GM19035 (cell line): Measurements from ENCODE around the gene OMP.

ENCODE experiments used
- ATAC-seq: cut with Tn5 transposase; IDR thresholded peaks from one replicate; pipeline ENCODE4 v1.9.1; 2021; ENCODE audit not compliant: unreplicated experiment

The OMP gene

DNA sequence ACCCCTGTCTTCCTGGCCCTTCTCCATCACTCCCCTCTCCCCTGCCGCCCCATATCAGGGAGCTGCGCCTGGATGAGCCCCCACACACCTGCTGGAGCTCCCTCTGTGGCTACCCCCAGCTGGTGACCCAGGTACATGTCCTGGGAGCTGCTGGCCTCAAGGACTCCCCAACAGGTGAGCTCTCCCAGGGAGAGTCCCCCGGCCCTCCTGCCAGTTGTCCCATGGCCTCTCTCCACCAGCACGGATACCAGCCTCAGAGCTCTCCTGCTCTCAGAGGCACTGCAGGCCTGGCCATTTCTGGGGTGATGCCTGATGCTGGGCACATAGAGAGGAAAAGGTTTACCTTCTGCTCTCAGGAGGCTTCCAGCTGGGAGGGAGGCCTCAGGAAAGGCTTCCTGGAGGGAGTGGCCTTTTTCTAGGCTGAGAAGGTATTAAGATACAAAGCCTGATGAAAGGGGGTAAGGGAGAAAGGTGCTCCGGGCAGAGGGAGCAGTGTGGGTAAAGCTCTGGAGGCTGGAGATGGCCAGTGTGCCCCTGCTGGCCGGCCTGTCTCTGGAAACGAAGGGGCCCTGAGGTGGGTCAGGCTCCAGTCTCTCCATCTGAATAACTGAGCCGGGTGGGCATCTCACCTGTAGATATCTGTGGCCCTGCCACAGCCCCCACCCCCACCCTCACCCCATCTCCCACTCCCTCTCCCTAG, 19.4 kb downstream of the OMP start:
- ATAC-seq = no peak

DNA sequence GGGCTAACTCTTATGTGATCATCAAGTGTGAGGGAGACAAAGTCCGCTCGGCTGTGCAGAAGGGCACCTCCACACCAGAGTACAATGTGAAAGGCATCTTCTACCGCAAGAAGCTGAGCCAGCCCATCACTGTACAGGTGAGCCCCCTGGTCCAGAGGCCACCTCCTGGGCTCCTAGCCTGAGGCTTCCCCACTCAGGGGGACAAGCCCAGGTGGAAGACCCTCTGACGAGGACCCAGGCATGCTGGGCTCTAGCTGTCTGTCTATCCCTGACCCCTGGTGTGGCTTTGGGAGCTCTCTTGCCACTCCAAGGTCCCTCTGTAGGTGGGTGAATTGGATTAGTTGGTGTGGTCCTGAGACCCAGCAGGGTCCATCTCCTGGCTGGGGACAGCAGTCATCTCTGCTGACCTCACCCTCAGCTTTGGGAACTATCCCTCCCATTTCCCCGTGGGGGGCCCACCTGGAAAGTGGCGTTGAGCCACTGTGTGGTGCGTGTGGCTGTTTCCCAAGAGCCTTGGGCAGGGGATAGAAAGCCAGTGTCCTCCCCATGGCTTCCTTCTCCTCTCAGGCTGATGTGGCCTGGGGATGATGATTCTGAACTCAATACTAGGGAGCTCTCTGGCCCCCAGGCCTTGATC, 20.1 kb downstream of the OMP start:
- no peak for ATAC-seq

DNA sequence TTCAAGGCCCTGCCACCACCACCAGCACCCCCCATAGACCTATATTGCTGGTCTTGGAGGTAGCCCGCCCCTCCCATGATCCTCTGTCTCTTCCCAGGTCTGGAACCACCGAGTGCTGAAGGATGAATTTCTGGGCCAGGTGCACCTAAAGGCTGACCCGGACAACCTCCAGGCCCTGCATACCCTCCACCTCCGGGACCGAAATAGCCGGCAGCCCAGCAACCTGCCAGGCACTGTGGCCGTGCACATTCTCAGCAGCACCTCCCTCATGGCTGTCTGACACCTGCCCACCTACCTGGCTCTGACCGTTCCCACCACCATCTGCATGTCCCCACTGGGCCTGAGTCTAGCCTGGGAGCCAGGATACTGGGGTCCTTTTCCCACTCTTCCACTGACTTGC, 21.0 kb downstream of the OMP start:
- no peak for ATAC-seq

DNA sequence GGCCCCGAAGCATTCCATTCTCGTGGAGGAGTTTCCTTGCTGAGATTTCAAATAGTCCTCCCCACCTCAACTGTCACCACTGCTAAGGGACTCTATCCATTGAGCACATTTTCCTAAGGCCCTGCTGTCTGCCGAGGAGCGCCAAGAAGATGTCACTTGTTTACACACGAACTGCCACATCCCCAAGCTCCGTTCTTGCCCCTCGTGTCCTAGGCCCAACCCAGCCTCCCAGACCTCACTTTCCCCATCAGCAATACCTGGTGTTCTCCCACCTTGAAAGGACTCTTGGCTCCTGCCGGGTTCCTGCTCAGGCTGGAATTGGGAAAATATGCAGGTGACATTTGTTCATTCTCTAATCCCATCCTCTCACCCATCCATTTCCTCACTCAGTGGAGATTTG, 21.4 kb downstream of the OMP start:
- ATAC-seq = no peak

DNA sequence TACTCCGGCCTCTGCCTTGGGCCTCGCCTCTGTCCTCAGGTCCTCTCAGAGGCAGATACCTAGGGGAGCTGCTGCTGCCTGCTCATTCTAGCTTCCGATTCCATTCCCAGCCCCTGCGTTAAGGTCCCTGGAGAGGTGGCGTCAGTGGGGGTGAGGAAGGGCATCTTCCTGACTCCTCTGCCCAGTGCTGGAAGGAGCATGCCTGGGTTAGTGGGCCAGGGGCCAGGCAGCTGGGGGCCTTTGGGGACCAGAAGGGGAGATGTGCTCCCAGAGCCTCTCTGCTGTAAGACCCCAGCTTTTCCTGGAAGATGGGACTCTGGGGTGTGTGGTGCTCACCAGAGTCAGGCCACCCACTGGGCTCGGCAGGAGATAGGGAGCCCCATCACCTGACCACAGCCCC, 21.8 kb downstream of the OMP start:
- no peak for ATAC-seq

DNA sequence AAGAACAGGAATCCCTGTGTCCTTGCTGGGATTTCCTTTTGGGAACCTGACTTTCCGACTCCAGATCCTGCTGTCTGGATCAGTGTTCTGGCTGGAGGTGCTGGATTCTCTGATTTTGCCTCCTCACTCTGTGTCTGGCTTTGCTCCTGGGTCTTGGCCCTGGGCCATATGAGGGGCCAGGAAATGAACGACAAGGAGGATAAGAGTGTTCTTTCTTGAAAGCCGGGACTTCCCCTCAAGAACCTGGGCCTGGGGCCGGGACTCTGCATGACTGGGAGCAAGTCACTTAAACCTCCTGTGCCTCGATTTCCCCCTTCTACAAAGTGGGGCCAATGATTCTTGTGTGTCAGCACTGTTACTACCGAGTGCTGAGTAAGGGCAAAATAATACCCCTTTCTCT, 22.6 kb downstream of the OMP start:
- ATAC-seq = no peak

DNA sequence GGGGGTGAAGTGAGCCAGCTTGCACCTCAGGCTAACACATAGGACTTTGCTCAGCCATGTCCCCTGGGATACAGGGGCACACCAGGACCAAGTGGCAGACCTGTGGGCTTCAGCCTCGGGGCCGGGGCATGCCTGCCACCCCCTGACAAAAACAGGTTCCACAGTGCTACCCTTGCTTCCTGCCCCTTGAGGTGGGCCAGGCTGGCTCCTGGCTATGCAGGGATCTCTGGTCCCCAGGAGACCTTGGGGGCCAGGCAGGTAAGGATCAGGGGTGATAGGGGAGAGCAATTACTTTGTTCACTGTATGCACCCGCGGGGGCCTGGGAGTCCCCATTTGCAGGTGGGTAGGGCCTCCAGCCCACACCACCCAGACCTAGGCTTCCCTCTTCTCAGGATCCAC, 23.1 kb downstream of the OMP start:
- ATAC-seq = no peak

DNA sequence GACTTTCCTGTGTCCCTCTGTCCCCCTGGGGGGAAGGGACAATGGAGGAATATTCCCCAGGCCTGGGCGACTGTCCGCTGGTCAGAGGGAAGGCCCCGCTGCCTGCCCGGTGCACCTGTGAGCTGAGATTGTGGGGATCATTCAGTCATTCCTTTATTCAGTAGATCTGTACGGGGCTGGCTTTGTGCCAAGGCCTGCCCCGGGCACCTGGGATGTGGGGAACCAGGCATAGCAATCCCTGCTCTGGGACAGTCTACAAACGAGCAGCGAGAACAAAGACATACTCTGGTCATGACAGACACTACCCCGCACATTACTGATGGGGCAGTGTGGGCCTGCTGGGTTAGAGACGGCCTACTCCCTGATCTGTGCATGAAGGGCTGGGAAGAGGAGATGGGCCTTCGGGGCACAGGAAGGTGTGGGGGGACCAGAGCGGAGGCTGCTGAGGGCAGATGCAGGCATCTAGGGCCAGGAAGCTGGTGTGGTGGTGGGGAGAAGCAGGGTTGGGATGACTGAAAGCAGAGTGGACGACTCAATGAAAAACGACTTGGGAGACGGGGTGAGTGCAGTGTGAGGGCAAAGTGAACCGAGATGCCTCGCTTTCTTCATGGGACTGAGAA, 23.6 kb downstream of the OMP start:
- no peak for ATAC-seq

DNA sequence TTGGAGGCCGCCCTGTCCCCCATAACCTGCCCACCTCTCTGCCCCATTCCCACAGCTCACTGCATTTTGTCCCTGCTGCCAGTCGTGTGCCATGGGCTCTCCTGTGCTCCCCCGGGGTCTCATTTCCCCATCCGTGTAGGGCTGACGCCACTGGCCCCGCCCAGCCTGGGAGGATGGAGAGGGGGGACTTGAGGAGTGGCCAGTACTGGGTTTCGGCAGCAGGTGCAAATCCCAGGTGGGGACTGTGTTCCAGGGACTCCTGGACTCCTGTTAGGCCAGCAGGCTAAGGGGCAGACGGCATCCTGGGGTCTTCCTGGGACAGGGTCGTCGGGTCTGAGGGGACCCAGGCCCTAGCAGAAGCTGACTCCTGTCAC, 24.2 kb downstream of the OMP start:
- no peak for ATAC-seq

DNA sequence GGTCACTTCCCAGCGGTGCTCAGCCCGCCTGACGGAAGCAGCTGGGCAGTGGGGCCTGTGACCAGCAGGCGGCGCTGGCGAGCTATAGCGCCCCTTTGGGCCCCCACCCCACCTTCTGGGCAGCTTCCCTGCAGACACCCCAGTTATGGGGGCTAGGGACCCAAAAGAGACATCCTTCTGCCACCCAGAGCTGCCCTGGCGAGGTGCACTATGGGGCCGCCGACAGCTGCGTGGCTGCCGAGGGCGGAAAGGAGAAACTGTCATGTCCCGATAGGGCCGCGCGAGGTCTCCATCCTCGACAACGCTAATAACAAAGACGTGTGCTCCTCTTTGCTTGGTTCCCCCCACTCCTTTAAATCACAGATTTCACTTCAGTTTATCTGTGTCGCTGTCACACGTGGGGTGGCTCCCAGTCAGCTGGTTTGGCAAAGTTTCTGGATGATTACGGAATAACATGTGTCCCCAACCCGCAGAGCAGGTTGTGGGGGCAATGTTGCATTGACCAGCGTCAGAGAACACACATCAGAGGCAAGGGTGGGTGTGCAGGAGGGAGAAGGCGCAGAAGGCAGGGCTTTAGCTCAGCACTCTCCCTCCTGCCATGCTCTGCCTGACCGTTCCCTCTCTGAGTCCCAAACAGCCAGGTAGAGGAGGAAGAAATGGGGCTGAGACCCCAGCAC, 24.7 kb downstream of the OMP start:
- no peak for ATAC-seq

DNA sequence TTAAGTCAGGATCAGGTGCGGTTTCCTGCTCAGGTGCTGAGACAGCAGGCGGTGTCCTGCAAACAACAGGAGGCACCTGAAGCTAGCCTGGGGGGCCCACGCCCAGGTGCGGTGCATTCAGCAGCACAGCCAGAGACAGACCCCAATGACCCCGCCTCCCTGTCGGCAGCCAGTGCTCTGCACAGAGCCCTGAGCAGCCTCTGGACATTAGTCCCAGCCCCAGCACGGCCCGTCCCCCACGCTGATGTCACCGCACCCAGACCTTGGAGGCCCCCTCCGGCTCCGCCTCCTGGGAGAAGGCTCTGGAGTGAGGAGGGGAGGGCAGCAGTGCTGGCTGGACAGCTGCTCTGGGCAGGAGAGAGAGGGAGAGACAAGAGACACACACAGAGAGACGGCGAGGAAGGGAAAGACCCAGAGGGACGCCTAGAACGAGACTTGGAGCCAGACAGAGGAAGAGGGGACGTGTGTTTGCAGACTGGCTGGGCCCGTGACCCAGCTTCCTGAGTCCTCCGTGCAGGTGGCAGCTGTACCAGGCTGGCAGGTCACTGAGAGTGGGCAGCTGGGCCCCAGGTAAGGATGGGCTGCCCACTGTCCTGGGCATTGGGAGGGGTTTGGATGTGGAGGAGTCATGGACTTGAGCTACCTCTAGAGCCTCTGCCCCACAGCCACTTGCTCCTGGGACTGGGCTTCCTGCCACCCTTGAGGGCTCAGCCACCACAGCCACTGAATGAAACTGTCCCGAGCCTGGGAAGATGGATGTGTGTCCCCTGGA, 25.5 kb downstream of the OMP start, which contains the start of gene MYO7A:
MYO7A (plus strand) TSS at position 327 of the 772 bp plus-strand sequence. CDS start 2,389 bp downstream, outside the sequence.
- no peak for ATAC-seq

DNA sequence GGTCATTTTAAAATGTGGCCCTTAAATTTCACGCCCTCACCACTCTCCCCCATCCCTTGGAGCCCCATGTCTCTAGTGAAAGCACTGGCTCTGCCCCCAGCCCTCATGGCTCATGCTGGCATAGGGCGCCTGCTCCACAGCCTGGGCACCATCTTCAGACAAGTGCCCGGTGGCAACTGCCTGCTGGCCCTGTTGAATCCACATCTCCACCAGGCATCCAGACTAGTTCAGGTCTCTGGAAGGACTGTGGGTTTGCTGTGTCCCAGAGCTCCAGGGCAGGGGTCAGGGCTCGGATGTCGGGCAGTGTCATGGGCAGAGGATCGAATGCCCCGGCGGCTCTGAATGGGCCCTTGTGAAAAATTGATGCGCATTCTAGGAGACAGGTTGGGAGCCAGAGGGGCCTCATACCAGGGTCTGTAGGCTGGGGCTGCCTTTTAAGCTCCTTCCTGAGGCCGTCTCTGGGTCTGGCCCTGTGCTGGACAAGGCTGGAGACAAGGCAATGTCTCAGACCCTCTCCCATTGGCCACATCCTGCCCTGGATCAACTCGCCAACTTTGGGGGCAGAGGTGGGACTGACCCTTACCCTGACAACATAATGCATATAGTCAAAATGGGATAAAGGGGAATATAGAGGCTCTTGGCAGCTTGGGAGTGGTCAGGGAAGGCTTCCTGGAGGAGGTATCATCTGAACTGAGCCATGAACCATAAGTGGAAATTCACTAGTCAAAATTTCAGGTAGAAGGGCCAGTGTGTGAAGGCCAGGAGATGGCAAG, 26.6 kb downstream of the OMP start:
- ATAC-seq = no peak

DNA sequence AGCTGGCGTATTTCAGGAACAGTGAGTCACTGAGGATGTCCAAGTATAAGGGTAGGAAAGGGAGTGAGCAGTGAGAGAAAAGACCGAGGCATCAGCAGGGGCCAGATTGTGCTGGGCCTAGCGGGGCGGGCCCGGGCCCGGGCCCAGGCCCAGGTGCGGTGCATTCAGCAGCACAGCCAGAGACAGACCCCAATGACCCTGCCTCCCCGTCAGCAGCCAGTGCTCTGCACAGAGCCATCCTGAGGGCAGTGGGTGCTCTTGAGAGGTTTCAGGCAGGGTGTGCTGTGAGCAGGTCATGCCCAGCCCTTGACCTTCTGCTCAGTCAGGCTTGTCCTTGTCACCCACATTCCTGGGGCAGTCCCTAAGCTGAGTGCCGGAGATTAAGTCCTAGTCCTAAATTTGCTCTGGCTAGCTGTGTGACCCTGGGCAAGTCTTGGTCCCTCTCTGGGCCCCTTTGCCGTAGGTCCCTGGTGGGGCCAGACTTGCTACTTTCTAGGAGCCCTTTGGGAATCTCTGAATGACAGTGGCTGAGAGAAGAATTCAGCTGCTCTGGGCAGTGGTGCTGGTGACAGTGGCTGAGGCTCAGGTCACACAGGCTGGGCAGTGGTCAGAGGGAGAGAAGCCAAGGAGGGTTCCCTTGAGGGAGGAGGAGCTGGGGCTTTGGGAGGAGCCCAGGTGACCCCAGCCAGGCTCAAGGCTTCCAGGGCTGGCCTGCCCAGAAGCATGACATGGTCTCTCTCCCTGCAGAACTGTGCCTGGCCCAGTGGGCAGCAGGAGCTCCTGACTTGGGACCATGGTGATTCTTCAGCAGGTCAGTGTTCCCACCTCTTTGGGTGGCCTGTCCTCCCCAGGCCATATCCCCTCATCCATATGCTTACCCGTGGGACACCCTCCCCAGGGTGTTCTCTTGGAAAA, 27.5 kb downstream of the OMP start:
- ATAC-seq = no peak

DNA sequence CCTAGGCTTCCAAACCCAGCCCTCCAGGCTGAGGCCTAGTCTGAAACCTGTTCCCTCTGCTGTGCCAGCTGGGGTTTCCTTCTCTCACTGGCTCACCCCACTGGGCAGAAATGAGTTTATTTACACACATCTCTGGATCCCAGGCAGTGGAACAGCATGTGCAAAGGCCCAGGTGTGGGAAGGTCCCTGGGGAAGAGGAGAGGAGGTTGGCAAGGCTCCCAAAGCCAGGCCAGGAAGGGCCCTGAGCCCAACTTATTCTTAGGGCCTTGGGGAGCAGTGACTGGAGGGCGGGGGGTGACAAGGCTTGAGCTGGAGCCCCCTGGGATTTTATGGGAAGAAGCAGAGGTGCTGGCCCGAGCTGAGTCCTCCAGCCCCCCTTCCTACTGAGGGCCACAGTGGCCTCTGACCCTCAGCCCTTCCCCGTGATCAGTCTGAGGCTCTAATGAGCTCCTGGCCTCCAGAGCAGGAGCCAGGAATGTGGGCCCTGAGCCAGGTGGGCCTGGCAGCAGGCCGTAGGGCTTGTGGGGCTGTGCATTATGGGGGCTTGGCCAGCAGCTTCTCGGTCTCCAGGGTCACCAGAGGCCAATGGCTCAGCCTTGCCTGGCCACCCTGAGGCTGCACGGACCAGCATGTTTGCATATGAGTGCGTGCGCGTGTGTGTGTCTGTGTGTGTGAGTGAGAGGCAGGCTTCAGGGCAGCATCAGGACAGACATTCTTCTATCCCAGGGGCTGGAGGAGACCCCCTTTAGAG, 28.3 kb downstream of the OMP start:
- ATAC-seq = no peak

DNA sequence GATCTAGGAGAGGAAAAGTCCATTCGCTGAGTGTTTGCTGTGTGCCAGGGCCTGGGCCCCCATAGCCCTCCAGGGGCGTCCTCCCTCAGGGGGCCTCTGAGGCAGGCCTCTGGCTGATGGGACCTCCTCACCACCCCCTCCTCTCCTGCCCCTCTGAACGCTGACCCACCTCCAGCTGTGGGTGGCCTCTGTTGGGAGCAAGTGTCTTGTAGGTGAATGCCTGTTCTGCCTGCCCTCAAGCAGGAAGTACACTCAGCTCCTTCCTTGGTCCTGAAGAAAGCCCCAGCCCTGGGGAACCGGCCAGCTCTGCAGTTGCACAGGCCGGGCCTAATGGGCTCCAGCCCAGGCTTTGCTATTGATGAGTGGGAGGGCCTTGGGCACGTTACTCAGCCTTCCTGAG, 28.9 kb downstream of the OMP start:
- no peak for ATAC-seq

DNA sequence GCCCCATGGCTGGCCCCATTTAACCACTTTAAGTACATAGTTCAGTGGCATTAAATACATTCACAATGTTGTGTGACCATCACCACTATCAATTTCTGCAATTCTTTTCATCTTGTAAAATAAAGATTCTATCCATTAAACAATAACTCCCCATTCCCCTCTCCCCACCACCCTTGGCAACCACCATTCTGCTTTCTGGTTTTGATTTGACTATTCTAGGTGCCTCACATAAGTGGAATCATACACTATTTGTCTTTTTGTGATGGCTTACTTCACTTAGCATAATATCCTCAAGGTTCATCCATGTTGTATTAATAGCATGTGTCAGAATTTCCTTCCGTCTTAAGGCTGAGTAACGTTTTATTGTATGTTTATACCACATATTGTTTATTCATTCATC, 32.4 kb downstream of the OMP start:
- no peak for ATAC-seq

DNA sequence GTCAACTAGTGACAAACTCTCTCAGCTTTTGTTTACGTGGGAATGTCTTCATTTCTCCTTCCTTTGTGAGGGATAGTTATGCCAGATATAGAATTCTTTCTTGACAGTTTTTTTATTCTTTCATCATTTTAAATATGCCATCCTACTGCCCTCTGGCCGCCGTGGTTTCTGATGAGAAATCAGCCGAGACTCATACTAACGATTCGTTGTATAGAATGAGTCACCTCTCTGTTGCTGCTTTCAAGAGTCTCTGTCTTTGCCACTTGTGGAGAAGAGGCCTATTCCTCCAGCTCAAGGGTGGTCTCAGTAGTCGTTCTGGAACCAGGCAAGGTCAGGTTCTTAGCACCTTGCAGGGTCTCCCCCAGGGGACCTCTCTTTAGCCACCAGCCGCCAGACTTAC, 33.4 kb downstream of the OMP start:
- no peak for ATAC-seq

DNA sequence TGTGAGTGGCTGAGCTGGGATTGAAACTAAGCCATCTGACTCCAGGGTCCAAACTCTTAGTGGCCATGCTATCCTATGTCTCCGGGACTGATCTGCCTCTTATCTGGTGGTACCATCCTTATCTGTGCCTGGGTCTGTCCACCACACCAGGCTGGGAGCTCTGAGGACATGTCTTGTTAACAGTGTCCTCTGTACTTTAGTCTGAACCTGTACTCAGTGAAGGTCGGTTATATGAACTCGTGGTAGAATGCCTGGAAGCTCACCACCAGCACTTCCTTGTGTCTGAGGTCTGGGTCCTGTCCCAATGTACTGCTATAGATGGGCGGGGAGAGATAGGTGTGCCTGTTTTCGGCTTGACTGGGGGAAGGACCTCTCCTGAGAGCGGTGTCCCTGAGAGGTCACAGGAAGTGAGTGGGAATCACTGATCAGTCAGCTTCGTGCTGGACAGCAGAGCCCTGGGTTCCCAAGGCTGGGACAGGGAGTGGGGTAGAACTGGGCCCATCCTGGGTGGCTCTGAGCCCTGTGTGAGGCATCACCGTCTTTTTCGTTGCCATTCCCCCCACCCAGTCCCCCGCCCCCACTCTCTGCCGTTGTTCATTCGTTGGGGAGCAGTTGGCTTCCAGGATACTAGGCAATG, 34.3 kb downstream of the OMP start:
- ATAC-seq = no peak
